Fibroblast of skin of back (primary cell): ENCODE data around the gene MS4A3.
"Not testable (repeated sequence)": the region's sequence is repeated elsewhere in the genome, so short reads cannot be mapped to it uniquely, and the experiment has no call there.

Experiments used
- DNase-seq: peaks from one replicate; pipeline ENCODE4 v3.0.0-alpha.2; 2013

MS4A3 gene

GRCh38 chr11:60095477-60096120 is 39.1 kb downstream of the MS4A3 start:
- DNase-seq: no peak

- no peak for DNase-seq
These were observed 40.7 kb downstream of the MS4A3 start for GRCh38 chr11:60097189-60097588.

- no peak for DNase-seq
These were observed 42.0 kb downstream of the MS4A3 start for GRCh38 chr11:60098508-60098907.

GRCh38 chr11:60100516-60100915 is 44.1 kb downstream of the MS4A3 start:
- no peak for DNase-seq

GRCh38 chr11:60101368-60101767 is 44.9 kb downstream of the MS4A3 start:
- DNase-seq: not testable (repeated sequence)

GRCh38 chr11:60104471-60105115 is 48.1 kb downstream of the MS4A3 start:
- DNase-seq: not testable (repeated sequence)

- not testable (repeated sequence) for DNase-seq
These were observed 52.2 kb downstream of the MS4A3 start for GRCh38 chr11:60108631-60109030.

- DNase-seq: no peak
These were observed 55.3 kb downstream of the MS4A3 start for GRCh38 chr11:60111793-60112192.

GRCh38 chr11:60116996-60117790 is 60.7 kb downstream of the MS4A3 start:
- no peak for DNase-seq

- DNase-seq: no peak
These were observed 61.9 kb downstream of the MS4A3 start for GRCh38 chr11:60118338-60118737.

- DNase-seq: no peak
These were observed 63.2 kb downstream of the MS4A3 start for GRCh38 chr11:60119710-60120109.
